GM18526 (cell line): ENCODE measurements around the gene C1orf52.
A peak's percentile ranks its signal among the peaks of the same experiment; 100 is the strongest.

Experiments used
- POLR2A ChIP-seq: IDR thresholded peaks from 3 replicates; pipeline ENCODE4 v1.6.1; 2011; ENCODE audit not compliant: insufficient read length; ENCODE audit errors: extremely low read depth

C1orf52 gene

DNA sequence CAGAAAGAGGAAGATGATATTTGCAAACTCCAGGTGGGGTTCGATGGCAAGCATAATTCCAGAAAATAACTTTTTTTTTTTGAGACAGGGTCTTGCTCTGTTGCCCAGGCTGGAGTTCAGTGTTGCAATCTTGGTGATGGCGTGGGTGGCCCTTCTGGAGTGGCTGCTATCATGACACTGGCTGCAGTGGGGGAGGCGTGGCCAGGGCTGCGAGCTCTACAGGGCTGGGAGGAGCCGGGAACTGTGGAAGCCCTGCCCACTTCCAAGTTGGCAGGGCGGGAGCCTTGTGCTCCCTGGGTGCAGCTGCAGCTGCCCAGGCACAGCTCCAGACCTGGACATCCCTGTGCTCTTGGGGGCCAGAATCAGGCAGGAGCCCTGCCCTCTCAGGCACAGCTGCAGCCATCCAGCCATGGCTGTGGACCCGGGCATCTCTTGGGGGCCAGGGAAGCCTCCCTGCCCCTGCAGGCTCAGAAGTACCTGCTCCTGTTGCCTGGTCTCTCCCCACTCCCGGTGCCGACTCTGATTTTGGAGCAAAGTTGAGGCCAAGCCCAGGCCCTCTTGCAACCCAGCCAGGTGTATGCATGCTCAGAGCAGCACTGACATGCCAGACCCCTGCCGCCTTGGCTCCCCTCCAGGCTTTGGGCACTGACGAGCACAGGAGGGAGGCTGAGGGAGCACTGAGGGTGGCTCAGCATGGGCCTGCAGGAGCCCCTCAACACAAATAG lies 24.2 kb upstream of the C1orf52 start:
- no peak for TF ChIP-seq POLR2A

DNA sequence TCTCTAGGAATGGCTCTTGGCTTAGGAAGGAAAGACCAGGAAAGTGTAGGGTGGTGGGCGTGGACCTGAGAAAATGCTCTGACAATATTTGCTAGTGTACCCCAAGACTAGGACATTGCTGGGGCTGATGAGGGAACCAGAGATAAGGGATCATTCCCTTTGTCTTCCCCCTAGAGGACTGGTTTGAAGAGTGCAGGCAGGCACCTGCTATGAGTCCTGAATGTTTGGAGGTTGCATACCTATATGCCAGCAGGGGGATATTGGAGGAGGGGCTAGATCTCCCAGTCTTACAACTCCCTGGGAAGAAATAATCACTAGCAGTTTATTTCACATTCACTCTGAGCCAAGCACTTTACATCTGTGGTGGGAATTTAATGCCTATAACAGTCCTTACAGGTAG lies 23.0 kb upstream of the C1orf52 start:
- no peak for TF ChIP-seq POLR2A

DNA sequence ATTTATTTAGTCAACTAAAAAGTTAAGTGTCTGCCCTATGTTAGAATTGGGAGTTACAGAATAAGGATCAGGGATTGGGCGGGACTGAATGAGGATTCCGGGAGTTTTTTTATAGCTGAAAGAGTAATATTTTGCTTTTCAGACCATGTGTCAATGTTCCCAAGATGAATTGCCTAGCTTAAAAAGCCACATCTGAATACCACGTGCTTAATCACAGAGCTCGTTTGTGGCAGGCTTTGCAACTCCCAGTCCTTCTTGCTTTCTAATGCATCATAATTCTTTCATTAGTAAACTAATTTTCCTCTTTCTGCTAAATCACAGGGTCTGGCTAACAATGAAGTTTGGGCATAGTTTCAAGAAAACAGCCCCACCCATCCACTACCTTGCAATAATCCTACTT lies 21.2 kb upstream of the C1orf52 start:
- TF ChIP-seq POLR2A = no peak

DNA sequence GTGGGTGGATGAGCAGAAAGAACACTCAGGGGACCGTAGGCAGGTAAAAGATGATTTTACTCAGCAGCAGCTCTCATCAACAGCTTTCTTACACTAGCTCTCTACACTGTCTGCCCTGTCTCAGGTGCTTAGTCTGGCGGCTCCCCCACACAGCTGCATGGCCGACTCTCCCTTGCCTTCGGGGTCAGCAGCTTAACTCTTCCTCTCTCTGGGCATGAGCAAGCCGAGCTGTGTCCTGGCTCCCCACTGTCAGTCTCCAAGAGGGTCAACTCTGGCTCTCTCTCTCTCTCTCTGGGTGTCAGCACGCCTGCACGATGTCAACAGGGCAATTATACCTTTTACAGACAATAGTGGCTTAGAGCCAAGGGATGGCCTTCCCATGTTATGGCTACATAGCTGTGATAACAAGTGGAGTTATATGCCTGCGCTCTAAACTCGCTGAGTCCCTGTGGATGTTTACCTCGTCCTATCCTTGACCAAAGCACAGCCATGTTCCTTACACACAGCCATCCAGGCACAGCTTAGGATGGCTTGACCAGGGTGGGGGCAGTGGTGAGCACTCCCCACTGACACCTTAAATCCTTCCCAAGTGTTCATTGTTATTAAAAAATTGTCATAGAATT lies 20.1 kb upstream of the C1orf52 start:
- TF ChIP-seq POLR2A = no peak

DNA sequence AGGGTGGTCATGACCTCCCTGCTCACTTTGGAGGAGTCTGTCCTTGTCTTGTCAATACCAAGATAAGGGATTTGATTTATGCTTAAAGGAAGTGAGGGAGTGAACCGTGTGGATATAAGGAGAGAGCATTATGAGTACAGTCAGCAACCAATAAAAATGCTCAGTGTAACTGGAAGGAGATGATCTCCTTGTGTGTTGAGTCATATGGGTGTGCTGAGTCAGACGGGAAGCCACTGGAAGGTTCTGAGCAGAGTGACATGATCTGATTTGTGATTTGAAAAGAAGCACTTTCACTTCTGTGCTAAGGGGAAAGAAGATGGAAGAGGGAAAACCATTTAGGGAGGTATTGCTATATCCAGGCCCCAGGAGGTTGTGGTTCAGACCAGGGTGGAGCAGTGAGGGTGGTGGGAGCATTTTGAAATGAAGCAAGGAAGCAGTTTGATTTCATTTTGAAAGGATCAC lies 19.4 kb upstream of the C1orf52 start:
- no peak for TF ChIP-seq POLR2A

DNA sequence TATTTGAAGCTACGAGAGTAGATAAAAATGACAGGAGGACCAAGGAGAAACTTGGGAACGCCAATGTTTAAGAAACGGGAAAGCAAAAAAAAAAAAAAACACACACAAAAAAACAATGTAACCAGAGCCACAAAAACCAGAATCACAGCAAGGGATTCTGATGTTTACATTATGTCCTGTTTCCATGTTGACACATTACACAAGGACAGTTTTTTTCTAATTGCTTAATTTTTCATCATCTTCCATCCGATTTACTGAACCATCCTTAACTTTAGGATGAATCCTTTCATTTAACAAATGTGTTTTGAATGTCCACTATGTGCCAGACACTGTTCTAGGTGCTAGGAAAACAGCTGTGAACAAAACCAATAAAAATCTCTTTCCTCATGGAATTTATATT lies 18.3 kb upstream of the C1orf52 start:
- TF ChIP-seq POLR2A = no peak

DNA sequence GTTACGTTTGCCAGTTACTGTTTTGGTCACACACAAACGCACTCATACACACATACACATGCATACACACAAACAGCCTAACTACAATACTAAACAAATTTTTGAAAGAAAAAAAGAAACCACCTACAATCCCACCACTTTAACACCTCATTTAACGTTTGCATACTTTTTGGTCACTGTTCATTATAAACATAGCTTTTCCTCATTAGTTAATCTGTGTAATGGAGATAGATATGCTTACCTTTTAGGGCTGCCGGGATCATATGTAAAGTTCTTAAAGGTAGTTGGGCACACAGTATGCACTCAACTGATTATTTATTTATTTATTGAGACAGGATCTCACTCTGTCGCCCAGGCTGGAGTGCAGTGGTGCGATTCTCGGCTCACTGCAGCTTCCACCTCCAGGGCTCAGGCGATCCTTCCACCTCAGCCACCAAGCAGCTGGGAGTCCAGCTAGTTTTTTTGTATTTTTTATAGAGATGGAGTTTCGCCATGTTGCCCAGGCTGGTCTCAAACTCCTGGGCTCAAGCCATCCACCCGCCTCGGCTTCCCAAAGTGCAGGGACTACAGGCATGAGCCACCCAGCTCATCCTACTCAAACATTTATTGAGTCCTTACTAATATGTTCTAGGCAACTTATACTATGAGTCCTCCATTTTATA lies 17.6 kb upstream of the C1orf52 start:
- no peak for TF ChIP-seq POLR2A

DNA sequence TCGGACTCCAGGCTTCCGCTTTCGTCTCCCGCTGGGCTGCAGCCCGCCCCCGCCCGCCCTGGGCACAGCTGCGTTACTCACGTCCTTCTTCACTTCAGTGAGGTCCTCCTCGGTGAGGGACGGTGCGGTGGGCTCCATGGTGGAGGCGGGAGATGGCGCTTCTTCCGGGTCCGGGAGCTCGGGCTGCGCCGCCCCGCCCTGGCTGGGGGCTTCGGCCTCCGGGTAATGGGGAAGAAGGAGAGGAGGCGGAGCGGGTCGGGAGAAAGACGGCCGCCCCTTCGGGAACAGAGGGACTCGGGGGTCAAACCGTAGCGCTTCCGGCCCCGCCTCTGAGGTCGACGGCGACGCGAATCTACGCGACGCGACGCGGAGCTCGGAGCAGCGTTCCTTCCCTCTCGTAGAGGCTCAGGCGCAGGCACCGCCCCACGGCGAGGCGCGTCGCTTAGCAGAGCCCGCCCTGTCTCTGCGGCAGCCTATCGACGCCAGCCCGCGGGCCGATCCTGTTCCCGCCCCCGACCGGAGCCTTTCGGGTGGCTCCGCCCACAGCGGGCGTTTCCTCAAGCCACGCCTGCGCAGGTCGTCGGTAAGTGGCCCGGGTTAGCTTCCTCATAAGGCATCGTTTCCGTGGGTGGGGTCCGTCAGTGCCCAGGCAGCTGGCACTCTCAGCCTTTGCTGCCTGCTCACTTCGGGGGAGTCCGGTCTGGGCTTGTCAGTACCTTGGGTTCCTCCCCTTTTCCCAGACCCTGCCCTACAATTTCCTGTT lies 16.9 kb upstream of the C1orf52 start, which contains the start of gene BCL10:
TSS of gene BCL10 (minus strand) at position 418 of the 763 bp plus-strand sequence. CDS start at position 138, 280 bp downstream.
- TF ChIP-seq POLR2A = peak; percentile 66

DNA sequence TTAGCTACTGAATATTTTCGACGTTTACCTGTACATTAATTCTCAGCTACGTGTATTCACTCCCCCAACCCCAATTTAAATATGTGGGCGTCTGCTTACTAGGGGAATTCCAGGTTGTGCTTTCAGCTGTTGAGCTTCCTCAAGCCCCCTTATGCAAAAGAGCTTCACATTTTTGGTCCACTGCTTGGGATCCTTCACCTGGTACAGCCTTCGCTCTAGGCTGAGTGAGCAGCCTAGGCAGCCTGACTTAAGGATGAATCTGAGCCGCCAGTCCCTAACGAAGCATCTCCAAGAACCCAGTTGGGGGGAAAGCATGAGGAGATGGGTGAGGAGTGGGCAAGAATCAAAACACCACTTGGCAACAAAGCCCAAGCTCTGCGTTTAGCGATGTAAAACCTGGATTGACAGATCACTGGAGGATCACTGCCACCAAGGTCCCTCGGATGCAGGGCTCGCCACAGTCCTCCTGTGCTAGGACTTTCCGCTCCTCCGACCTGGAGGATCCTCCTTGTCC lies 16.3 kb upstream of the C1orf52 start:
- peak; percentile 47 for TF ChIP-seq POLR2A

DNA sequence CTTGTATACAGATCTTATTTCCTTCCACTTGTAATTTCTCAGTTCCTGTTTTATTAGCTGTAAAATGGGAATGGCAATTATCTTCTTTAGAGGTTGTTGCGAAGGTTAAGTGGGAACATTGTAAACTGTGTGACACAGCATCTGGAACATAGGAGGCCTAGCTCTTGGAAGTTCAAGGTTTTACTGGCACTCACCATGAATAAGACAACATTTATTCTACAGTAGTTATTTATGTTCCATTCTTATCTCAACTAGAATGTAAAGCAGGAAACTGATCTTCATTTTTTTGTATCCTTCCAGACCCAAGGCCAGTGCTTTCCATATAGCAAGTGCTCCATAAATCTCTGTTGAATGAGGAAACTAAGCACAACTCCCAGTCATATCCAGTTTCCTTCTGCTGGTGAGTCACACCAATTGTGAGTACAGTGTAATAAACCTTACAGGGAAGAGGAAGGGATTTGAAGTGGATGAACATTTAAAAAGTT lies 15.5 kb upstream of the C1orf52 start:
- no peak for TF ChIP-seq POLR2A

DNA sequence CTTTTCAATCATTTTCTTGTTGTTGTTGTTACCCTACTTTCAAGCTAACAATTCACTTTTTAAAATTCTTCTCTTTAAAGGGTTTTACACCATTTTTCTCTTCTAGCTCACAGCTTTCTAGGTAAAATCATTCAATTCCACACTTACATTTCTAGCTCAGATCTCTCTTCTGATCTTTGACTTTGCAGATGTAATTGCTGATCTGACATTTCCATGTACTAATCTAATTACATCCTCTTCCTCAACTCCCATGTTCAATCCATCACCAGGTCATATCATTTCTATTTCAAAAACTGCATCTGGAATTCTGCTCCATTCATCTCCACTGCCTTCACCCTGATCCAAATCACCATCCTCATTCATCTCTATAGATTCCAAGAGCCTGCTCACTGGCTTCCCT lies 13.9 kb upstream of the C1orf52 start:
- TF ChIP-seq POLR2A = no peak

DNA sequence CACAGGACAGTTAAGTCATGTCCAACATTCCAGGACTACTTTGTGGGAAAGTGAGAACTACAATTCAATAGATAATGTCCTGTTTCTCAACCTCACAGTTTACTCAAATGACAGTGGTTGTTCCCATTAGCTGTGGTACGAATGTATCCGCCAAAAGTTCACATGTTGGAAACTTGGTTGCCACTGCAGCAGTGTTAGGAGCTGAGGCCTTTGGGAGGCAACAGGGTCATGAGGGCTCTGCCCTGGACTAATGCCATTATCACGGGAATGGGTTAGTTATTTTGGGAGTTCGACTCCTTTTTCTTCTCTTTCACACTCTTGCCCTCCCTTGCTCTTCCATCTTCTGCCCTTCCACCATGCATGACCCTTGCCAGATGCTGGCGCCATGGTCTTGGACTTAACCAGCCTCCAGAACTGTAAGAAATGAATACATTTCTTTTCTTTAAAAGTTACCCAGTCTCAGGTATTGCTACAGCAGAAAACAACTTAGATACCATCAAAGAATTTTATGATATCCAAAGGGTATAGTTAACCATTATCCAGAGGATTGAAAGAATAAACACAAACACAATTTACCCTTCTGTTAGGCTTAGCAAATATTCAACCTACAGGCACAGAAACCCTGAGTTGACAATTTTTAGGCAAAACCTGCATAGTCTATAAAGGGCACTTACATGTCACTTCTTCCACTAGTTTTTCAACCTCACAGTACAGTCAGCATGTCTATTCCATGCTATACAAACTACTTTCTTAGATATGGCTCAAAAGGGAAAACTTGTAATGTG lies 9.5 kb upstream of the C1orf52 start:
- no peak for TF ChIP-seq POLR2A

DNA sequence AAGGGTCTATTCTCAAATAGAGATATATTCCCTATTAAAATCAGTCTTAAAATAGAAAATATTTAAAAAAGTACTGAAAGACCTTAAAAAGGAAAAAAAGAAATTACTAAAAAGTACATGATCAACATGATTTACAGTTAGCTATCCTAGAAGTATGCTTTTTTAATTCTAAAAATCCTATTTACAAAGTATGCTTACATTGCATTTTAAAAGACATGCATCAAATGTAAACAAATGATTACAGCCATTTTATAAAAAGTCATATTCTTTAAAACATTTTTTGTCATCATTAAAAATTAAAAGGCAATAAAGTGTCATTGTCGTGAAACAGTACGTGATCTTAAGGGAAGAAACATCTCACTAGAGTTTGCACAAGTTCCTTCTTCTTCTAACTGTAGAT lies 7.9 kb upstream of the C1orf52 start:
- no peak for TF ChIP-seq POLR2A

DNA sequence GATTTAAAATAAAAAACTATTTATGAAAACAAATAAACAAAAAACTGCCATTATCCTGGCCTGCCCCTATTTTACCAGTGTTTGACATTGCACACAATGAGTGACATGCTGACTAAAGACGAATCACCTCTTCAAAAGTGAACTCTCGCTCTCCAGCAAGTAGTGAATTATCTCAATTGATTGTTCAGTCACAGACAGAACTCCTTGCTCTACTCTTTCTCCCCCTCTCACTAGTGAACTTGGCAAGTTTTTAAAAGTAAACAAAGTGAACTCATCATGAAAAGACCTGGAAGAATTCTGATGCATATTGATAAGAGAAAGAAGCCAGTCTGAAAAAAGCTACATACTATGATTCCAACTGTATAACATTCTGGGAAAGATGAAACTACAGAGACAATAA lies 4.7 kb upstream of the C1orf52 start:
- no peak for TF ChIP-seq POLR2A
